Heart left ventricle (tissue), 16 donors: ENCODE measurements around the gene ZNF451. TPM values are rescaled to one million over a fixed set of nuclear protein-coding genes. Genes with fewer than 3 reads are reported as not detected.

Experiments used
- ATAC-seq, 4 donors: fragments of 200-7000 bp; cut with Tn5 transposase; one replicate each; pipeline ENCODE4 v1.9.1; 2020 to 2022; ENCODE audit warnings: moderate library complexity in 4 of 4, mild to moderate bottlenecking in 3 of 4, moderate number of reproducible peaks in 1 of 4
- DNase-seq, 5 donors: peaks; one replicate each; pipeline ENCODE4 v3.0.0-alpha.2; 2020
- H3K27ac ChIP-seq, 12 donors: fragments of 200-600 bp; sonication (generic) in 4 of 12; one replicate each; pipeline versions ENCODE4 v1.5.0 to v1.8.0; 2016 to 2022; ENCODE audit warnings: mild to moderate bottlenecking in 2 of 12
- H3K27me3 ChIP-seq, 9 donors: fragments of 200-600 bp; sonication (generic) in 2 of 9; one replicate each; pipeline versions ENCODE4 v1.5.1 to v1.8.0; 2016 to 2022; ENCODE audit warnings: mild to moderate bottlenecking in 3 of 9
- H3K36me3 ChIP-seq, 9 donors: fragments of 200-600 bp; sonication (generic) in 2 of 9; one replicate each; pipeline versions ENCODE4 v1.5.0 to v1.8.0; 2018 to 2022; ENCODE audit warnings: mild to moderate bottlenecking in 2 of 9
- H3K4me1 ChIP-seq, 12 donors: fragments of 200-600 bp; sonication (generic) in 4 of 12; one replicate each; pipeline versions ENCODE4 v1.5.0 to v1.8.0; 2016 to 2022; ENCODE audit warnings: mild to moderate bottlenecking in 3 of 12
- H3K4me3 ChIP-seq, 12 donors: fragments of 200-600 bp; sonication (generic) in 4 of 12; one replicate each; pipeline versions ENCODE4 v1.5.0 to v1.8.0; 2017 to 2022; ENCODE audit warnings: mild to moderate bottlenecking in 9 of 12, moderate library complexity in 4 of 12
- H3K9me3 ChIP-seq, 12 donors: fragments of 200-600 bp; sonication (generic) in 4 of 12; one replicate each; pipeline versions ENCODE4 v1.5.0 to v1.8.0; 2016 to 2022; ENCODE audit warnings: mild to moderate bottlenecking in 1 of 12
- CTCF ChIP-seq, 12 donors: fragments of 200-600 bp; sonication (generic) in 4 of 12; IDR thresholded peaks; one replicate each; pipeline versions ENCODE4 v1.5.0 to v1.8.0; 2018 to 2022; ENCODE audit warnings: antibody characterized with exemption in 12 of 12, mild to moderate bottlenecking in 5 of 12
- POLR2A ChIP-seq, 2 donors: fragments of 450-650 bp; IDR thresholded peaks; one replicate each; pipeline ENCODE4 v1.6.1; 2017; ENCODE audit warnings: antibody characterized with exemption in 2 of 2, mild to moderate bottlenecking in 2 of 2, moderate library complexity in 2 of 2
- WGBS, 4 donors: extraction: QIAGEN DNeasy Blood & Tissue Kit in 2 of 4; methylation state at CpG; one replicate each; pipeline versions ENCODE4 v1.1.5 to v1.1.7; 2013 to 2018; 5-methylcytosine and 5-hydroxymethylcytosine counted together
- intact Hi-C, 10 donors: fragments of 100-400 bp; cut with DNase I; formaldehyde crosslinking; loops; one replicate each; pipeline versions ENCODE4 v1.11.1 to v1.14.2; 2022
- polyA plus RNA-seq, 2 donors: library from polyadenylated mRNA; stranded (reverse); fragments of 200-250 nt; gene quantifications; one replicate each; pipeline ENCODE4 v1.2.3, GENCODE V29; 2013
- total RNA-seq, 9 donors: library from RNA; depleted of rRNA in 2 of 9; stranded (reverse); fragments of >200 nt in 2 of 9; fragmentation: NEBNext Ultra II Directional in 3 of 9; extraction: Animal tissue kit (Norgen Biotek cat#: 25700) in 3 of 9; gene quantifications; one replicate each; pipeline versions ENCODE4 v1.1.0 to v1.2.4, GENCODE V29; 2016 to 2023
- donor health status: ischemic (EF 13 %, LVEDD 7.1; RV severe dilation, severe dysfunction).
- donor health status: healthy with polysubstance abuse.
- donor health status: DM: no; HTN: yes; CAD: no.
- donor health status: DM: no; HTN: no; CAD: no.
- donor health status: ischemic (EF 25% LVEDD 6.9; RV normal size, moderate dysfunction).
- donor health status: ischemic (EF 25% LVEDD 5.7; RV mildly dilated, moderate dysfunction).
- donor health status: healthy.
- donor health status: DM: yes; HTN: yes; CAD: no.
- donor health status: ischemic (EF 35%, LVEDD 5.7; RV mildly dilated, moderate dysfunction).
- donor health status: nonischemic (EF 11% LVEDD 7.7; RV severe dilation, severe dysfunction).
- donor health status: DM: yes; HTN: yes; CAD: no.
- donor health status: PGD.
- donor health status: ischemic (EF 29% LVEDD 5.4; RV normal size, mild dysfunction).
- donor health status: nonischemic (EF 23%, LVEDD 6.1; RV moderate dilation, normal function).

Gene ZNF451
- total and polyA plus RNA-seq, 11 donors = 8.8 to 37.1 (median 21.4) TPM

GRCh38 chr6:57207872-57208271 is 117.9 kb downstream of the ZNF451 start:
- intact Hi-C loops = no loop called here
- WGBS, 4 donors = 90 to 95% (median 94%) methylated on average over 4 of the region's 4 CpGs
- H3K36me3 ChIP-seq = no peaks in the 10 kb centered on the region
- H3K4me3 ChIP-seq = no peak overlapping the region
- no peak for ATAC-seq
- DNase-seq = no peak
- no peaks in the 10 kb centered on the region for H3K4me1 ChIP-seq
- TF ChIP-seq POLR2A (IDR thresholded peaks at IDR 0.05) = no peak
- TF ChIP-seq CTCF (IDR thresholded peaks at IDR 0.05) = no peak
- no peaks in the 10 kb centered on the region for H3K9me3 ChIP-seq
- H3K27ac ChIP-seq = peak overlapping the region in 1 of 12 donors; percentile 57
- H3K27me3 ChIP-seq = no peaks in the 10 kb centered on the region

- Histone ChIP-seq H3K27me3 (no peaks in the 10 kb centered on the region), H3K27ac (no peak overlapping the region), H3K9me3 (no peaks in the 10 kb centered on the region), H3K36me3 (no peaks in the 10 kb centered on the region), H3K4me1 (no peaks in the 10 kb centered on the region), H3K4me3 (no peak overlapping the region)
- ATAC-seq = no peak
- TF ChIP-seq POLR2A (IDR thresholded peaks at IDR 0.05) = no peak
- TF ChIP-seq CTCF (IDR thresholded peaks at IDR 0.05) = no peak
- intact Hi-C loops = no loop called here
- no peak for DNase-seq
Observed at GRCh38 chr6:57209030-57209429, 119.0 kb downstream of the ZNF451 start.

- 93 to 98% (median 95%) methylated on average over 5 of the region's 5 CpGs for whole genome bisulfite sequencing, 4 donors
- DNase-seq = no peak
- Histone ChIP-seq H3K27ac (no peak overlapping the region), H3K4me3 (no peak overlapping the region), H3K36me3 (no peaks in the 10 kb centered on the region), H3K27me3 (no peaks in the 10 kb centered on the region), H3K4me1 (no peaks in the 10 kb centered on the region), H3K9me3 (peaks cover 0 to 4% (median 0%) of the 10 kb centered on the region in 12 donors)
- intact Hi-C loops = no loop called here
- TF ChIP-seq CTCF (IDR thresholded peaks at IDR 0.05) (no peak), POLR2A (IDR thresholded peaks at IDR 0.05) (no peak)
- ATAC-seq = no peak
Observed at GRCh38 chr6:57210060-57210459, 120.1 kb downstream of the ZNF451 start.

- 95 to 98% (median 96%) methylated on average over 1 of the region's 1 CpG for WGBS, 4 donors
- TF ChIP-seq CTCF (IDR thresholded peaks at IDR 0.05) = no peak
- no peak for TF ChIP-seq POLR2A (IDR thresholded peaks at IDR 0.05)
- H3K36me3 ChIP-seq = no peaks in the 10 kb centered on the region
- no peak for DNase-seq
- H3K4me1 ChIP-seq = peaks cover 0 to 5% (median 0%) of the 10 kb centered on the region in 12 donors
- H3K9me3 ChIP-seq = peaks cover 0 to 19% (median 0%) of the 10 kb centered on the region in 12 donors
- intact Hi-C loops = loop anchor here in 1 of 10 donors (5.0 kb wide), 1 partner anchor 43 kb away; the partner anchor contains the start of gene BAG2
- no peak overlapping the region for H3K4me3 ChIP-seq
- ATAC-seq = no peak
- H3K27me3 ChIP-seq = no peaks in the 10 kb centered on the region
- no peak overlapping the region for H3K27ac ChIP-seq
Observed at GRCh38 chr6:57215260-57215659, 125.3 kb downstream of the ZNF451 start.
